Vagina (tissue), 2 donors: Measurements from ENCODE around the gene KIF1A.

Experiments
- POLR2A ChIP-seq, 2 donors: fragments of 450-650 bp; IDR thresholded peaks; one replicate each; pipeline ENCODE4 v1.6.1; 2017; ENCODE audit warnings: antibody characterized with exemption in 2 of 2, mild to moderate bottlenecking in 2 of 2, moderate library complexity in 2 of 2
- TF ChIP-seq, protein P1 (sequence below), 3 experiments: fragments of 450-650 bp in 2 of 3; fragments of 200-600 bp in 1 of 3; sonication (generic) in 1 of 3; IDR thresholded peaks; one replicate each; pipeline ENCODE4 v1.5.1; 2017 to 2019; ENCODE audit warnings: antibody characterized with exemption in 3 of 3, mild to moderate bottlenecking in 2 of 3, moderate library complexity in 2 of 3

DNA sequence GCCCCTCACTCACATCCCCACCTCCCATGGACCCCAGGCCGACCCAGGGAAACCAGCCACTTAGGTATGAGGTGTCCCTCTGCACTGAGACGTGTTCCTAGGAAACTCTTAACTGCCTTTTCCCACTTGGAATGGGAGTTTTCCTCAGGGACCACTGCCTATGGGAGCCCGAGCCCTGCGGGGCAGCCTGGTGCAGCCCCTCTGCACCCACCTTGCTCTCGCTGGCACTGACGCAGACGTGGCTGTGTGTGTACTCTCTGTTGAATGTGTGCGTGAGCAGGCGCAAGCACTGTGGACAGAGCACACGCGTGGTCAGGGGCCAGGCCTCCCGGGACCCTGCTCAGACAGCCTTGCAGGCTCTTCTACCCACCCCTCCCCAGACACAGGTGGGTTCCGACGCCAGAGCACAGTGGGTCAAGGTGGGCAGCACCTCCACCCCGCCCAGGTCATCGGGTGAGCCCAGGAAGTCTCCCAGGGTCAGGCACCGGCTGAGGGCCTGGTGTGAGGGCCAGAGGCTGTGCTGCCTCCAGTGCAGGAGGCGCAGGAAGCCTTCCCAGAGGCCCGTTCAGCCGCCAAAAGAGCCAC is 98.3 kb downstream of the KIF1A start:
- no peak for TF ChIP-seq POLR2A (IDR thresholded peaks at IDR 0.05)
- TF ChIP-seq, protein P1, sequence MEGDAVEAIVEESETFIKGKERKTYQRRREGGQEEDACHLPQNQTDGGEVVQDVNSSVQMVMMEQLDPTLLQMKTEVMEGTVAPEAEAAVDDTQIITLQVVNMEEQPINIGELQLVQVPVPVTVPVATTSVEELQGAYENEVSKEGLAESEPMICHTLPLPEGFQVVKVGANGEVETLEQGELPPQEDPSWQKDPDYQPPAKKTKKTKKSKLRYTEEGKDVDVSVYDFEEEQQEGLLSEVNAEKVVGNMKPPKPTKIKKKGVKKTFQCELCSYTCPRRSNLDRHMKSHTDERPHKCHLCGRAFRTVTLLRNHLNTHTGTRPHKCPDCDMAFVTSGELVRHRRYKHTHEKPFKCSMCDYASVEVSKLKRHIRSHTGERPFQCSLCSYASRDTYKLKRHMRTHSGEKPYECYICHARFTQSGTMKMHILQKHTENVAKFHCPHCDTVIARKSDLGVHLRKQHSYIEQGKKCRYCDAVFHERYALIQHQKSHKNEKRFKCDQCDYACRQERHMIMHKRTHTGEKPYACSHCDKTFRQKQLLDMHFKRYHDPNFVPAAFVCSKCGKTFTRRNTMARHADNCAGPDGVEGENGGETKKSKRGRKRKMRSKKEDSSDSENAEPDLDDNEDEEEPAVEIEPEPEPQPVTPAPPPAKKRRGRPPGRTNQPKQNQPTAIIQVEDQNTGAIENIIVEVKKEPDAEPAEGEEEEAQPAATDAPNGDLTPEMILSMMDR (IDR thresholded peaks at IDR 0.05): no peak
